K562 (cell line): ENCODE results near the gene DGCR8. TPM values are rescaled to one million over a fixed set of nuclear protein-coding genes. Genes with fewer than 3 reads are reported as not detected.
A peak's percentile ranks its signal among the peaks of the same experiment; 100 is the strongest.

Source experiments
- ASH1L ChIP-seq: fragments of 450-650 bp; IDR thresholded peaks from 2 replicates; pipeline ENCODE4 v1.6.1; 2018; ENCODE audit warnings: borderline replicate concordance, mild to moderate bottlenecking, low read depth; ENCODE audit not compliant: partially characterized antibody
- ATF7 ChIP-seq: fragments of 450-650 bp; IDR thresholded peaks from 2 replicates; pipeline ENCODE4 v1.7.1; 2014; ENCODE audit warnings: mild to moderate bottlenecking, moderate library complexity
- CCNT2 ChIP-seq: IDR thresholded peaks from 2 replicates; pipeline ENCODE4 v1.6.1; 2011; ENCODE audit warnings: borderline replicate concordance, low read depth, mild to moderate bottlenecking, moderate library complexity, mixed read lengths, low read length; ENCODE audit not compliant: insufficient read length; ENCODE audit errors: extremely low read depth
- ELF4 ChIP-seq: fragments of 450-650 bp; formaldehyde crosslinking; IDR thresholded peaks from 2 replicates; pipeline ENCODE4 v1.4.0; 2022; ENCODE audit warnings: missing genetic modification characterization
- ELK1 ChIP-seq: sonication (generic); formaldehyde crosslinking; IDR thresholded peaks from 2 replicates; pipeline ENCODE4 v1.8.1; 2022; ENCODE audit warnings: missing genetic modification reagents
- HCFC1 ChIP-seq: IDR thresholded peaks from 2 replicates; pipeline ENCODE4 v1.6.1; 2012; ENCODE audit warnings: low read depth, low read length, improper control_type of control experiment
- RAD51 ChIP-seq: fragments of 450-650 bp; IDR thresholded peaks from 2 replicates; pipeline ENCODE4 v1.7.1; 2016; ENCODE audit warnings: low read depth, mild to moderate bottlenecking, borderline replicate concordance
- RCOR1 ChIP-seq, 2 experiments: IDR thresholded peaks; 2 replicates each; pipeline ENCODE4 v1.6.1; 2012; ENCODE audit warnings: low read depth in 2 of 2, low read length in 2 of 2, borderline replicate concordance in 1 of 2, improper control_type of control experiment in 1 of 2
- SP2 ChIP-seq: IDR thresholded peaks from 2 replicates; pipeline ENCODE4 v1.6.1; 2011; ENCODE audit warnings: mild to moderate bottlenecking, low read depth, low read length, moderate library complexity; ENCODE audit not compliant: poor library complexity, severe bottlenecking; ENCODE audit errors: extremely low read depth
- XRCC3 ChIP-seq: fragments of 450-650 bp; IDR thresholded peaks from 2 replicates; pipeline ENCODE4 v1.6.1; 2017; ENCODE audit warnings: mild to moderate bottlenecking, moderate library complexity
- polyA plus RNA-seq, 8 experiments: library from polyadenylated mRNA; depleted of rRNA in 4 of 8; stranded (reverse) in 5 of 8; unstranded in 3 of 8; fragments of >200 nt; fragmentation: Nextera tagmentation in 2 of 8; fragmentation: Illumina TruSeq in 1 of 8; extraction: Ambion mirVana in 2 of 8; extraction: Trizol in 1 of 8; gene quantifications; 2 replicates each; pipeline versions ENCODE4 v1.2.1 to v1.2.3, GENCODE V29; 2011 to 2014; ENCODE audit warnings: inconsistent platforms in 1 of 8, missing spikeins in 1 of 8
- total RNA-seq, 7 experiments: library from RNA; depleted of rRNA in 6 of 7; stranded (reverse); fragments of >200 nt in 6 of 7; fragmentation: Illumina TruSeq in 2 of 7; extraction: Trizol in 2 of 7; gene quantifications; 2 replicates each; pipeline versions ENCODE4 v1.2.1 to v1.2.3, GENCODE V29; 2011 to 2021; ENCODE audit warnings: low replicate concordance in 1 of 7
- TF ChIP-seq, protein P1 (sequence below), 2 experiments: fragments of 450-650 bp; IDR thresholded peaks; 2 replicates each; pipeline ENCODE4 v1.6.1; 2018; ENCODE audit warnings: mild to moderate bottlenecking in 2 of 2, low read depth in 1 of 2; ENCODE audit not compliant: partially characterized antibody in 2 of 2
- TF ChIP-seq, protein P2 (sequence below), 2 experiments: fragments of 450-650 bp; IDR thresholded peaks; 2 replicates each; pipeline ENCODE4 v1.6.1; 2016; ENCODE audit warnings: mild to moderate bottlenecking in 2 of 2, borderline replicate concordance in 1 of 2, low read depth in 1 of 2, moderate library complexity in 1 of 2

DGCR8 gene
- total and polyA plus RNA-seq, 9 of the 15 experiments (the other 6 are each of a cell fraction or from before 2014, with no cell fraction given), result 5.9 to 144 (median 80.1) TPM

- TF ChIP-seq CCNT2 (no peak), ATF7 (peak; percentile 59; the same call in 1 of the 2 replicates), RAD51 (no peak), ELK1 (CRISPR knock-in tag) (no peak), XRCC3 (no peak), RCOR1 (IDR thresholded peaks at IDR 0.05; ENCODE audit: borderline replicate concordance in 1 of 2, low read depth in 2 of 2, low read length in 2 of 2) (peak in 1 of 2 experiments; percentile 98), ASH1L (no peak), ELF4 (CRISPR knock-in tag) (peak; percentile 84), SP2 (no peak), HCFC1 (peak; percentile 61)
- TF ChIP-seq, protein P1, sequence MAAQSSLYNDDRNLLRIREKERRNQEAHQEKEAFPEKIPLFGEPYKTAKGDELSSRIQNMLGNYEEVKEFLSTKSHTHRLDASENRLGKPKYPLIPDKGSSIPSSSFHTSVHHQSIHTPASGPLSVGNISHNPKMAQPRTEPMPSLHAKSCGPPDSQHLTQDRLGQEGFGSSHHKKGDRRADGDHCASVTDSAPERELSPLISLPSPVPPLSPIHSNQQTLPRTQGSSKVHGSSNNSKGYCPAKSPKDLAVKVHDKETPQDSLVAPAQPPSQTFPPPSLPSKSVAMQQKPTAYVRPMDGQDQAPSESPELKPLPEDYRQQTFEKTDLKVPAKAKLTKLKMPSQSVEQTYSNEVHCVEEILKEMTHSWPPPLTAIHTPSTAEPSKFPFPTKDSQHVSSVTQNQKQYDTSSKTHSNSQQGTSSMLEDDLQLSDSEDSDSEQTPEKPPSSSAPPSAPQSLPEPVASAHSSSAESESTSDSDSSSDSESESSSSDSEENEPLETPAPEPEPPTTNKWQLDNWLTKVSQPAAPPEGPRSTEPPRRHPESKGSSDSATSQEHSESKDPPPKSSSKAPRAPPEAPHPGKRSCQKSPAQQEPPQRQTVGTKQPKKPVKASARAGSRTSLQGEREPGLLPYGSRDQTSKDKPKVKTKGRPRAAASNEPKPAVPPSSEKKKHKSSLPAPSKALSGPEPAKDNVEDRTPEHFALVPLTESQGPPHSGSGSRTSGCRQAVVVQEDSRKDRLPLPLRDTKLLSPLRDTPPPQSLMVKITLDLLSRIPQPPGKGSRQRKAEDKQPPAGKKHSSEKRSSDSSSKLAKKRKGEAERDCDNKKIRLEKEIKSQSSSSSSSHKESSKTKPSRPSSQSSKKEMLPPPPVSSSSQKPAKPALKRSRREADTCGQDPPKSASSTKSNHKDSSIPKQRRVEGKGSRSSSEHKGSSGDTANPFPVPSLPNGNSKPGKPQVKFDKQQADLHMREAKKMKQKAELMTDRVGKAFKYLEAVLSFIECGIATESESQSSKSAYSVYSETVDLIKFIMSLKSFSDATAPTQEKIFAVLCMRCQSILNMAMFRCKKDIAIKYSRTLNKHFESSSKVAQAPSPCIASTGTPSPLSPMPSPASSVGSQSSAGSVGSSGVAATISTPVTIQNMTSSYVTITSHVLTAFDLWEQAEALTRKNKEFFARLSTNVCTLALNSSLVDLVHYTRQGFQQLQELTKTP (IDR thresholded peaks at IDR 0.05; ENCODE audit: low read depth in 1 of 2, partially characterized antibody in 2 of 2), result no peak
- TF ChIP-seq, protein P2, sequence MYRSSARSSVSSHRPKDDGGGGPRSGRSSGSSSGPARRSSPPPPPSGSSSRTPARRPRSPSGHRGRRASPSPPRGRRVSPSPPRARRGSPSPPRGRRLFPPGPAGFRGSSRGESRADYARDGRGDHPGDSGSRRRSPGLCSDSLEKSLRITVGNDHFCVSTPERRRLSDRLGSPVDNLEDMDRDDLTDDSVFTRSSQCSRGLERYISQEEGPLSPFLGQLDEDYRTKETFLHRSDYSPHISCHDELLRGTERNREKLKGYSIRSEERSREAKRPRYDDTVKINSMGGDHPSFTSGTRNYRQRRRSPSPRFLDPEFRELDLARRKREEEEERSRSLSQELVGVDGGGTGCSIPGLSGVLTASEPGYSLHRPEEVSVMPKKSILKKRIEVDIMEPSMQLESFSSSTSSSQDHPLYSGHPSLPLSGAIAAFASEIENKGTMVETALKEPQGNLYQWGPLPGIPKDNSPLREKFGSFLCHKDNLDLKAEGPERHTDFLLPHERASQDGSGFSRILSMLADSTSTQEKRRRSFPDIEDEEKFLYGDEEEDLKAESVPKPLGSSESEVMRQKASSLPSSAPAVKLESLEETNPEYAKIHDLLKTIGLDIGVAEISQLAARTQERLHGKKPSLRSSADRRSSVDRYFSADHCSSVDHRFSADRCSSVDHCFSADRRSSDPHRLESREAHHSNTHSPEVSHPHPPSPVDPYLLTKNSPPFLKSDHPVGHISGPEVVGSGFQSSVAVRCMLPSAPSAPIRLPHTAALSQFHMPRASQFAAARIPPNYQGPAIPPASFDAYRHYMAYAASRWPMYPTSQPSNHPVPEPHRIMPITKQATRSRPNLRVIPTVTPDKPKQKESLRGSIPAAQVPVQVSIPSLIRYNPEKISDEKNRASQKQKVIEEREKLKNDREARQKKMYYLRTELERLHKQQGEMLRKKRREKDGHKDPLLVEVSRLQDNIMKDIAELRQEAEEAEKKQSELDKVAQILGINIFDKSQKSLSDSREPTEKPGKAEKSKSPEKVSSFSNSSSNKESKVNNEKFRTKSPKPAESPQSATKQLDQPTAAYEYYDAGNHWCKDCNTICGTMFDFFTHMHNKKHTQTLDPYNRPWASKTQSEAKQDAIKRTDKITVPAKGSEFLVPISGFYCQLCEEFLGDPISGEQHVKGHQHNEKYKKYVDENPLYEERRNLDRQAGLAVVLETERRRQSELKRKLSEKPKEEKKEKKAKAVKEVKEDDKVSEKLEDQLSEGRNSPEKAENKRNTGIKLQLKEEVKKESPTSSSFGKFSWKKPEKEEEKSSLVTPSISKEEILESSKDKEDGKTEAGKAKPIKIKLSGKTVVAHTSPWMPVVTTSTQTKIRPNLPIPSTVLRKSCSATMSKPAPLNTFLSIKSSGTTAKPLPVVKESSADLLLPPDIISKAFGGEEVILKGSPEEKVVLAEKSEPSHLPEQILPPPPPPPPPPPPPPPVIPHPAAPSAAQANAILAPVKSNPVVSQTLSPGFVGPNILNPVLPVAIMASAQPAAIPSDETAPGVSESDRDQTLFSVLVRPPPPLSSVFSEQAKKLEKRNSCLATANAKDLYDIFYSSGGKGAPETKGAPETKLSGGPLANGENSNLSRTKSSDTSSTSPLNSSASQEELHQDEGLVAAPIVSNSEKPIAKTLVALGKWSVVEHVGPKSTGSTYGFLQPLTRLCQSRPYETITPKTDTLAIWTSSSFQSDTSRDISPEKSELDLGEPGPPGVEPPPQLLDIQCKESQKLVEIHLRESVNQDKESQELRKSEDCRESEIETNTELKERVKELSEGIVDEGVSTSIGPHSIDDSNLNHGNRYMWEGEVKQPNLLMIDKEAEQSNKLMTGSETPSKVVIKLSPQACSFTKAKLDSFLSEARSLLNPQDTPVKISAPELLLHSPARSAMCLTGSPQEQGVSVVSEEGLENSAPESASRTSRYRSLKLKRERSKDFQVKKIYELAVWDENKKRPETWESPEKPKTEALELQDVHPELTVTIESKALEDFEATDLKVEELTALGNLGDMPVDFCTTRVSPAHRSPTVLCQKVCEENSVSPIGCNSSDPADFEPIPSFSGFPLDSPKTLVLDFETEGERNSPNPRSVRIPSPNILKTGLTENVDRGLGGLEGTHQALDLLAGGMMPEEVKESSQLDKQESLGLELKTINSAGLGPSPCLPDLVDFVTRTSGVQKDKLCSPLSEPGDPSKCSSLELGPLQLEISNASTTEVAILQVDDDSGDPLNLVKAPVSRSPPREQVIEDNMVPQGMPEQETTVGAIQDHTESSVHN (IDR thresholded peaks at IDR 0.05; ENCODE audit: borderline replicate concordance in 1 of 2, low read depth in 1 of 2), result no peak
These were observed 49.1 kb downstream of the DGCR8 start (continued) for GRCh38 chr22:20128902-20129746.
